CD4-positive, alpha-beta T cell treated with Interleukin-17A for 1 hour (primary cell): Measurements from ENCODE around the gene JAG2.

ENCODE experiments used
- DNase-seq: peaks from one replicate; pipeline ENCODE4 v3.0.0-alpha.2; 2020

The JAG2 gene

GRCh38 chr14:105149146-105149781 is 19.3 kb downstream of the JAG2 start:
- DNase-seq, result no peak

DNA sequence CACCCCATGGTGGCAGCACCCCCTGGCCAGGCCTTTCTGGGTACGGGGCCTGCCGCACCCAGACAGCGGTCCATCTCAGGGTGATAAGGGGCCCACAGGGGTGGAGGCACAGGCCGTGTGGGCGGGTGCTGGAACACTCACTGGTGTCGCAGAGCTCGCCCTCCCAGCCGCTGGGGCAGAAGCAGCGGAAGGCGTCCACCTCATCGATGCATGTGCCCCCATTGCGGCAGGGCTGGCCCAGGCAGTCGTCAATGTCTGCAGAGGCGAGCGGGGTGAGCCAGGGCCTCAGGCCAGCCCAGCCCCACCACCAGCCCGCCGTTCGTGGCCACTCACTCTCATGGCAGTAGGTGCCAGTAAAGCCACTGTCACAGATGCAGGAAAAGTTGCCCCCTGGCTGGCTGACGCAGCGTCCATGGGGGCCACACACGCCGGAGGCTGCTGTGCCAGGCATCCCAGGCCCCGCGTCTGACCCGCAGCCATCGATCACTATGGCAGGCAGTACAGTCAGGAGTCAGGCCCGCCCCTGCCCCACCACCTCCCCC is 19.9 kb downstream of the JAG2 start:
- DNase-seq, result no peak

GRCh38 chr14:105147671-105148603 is 20.6 kb downstream of the JAG2 start:
- no peak for DNase-seq

- no peak for DNase-seq
Observed at GRCh38 chr14:105146976-105147635, 21.5 kb downstream of the JAG2 start.

- no peak for DNase-seq
Observed at GRCh38 chr14:105146181-105146975, 22.2 kb downstream of the JAG2 start.

GRCh38 chr14:105145381-105146180 is 23.0 kb downstream of the JAG2 start:
- no peak for DNase-seq

GRCh38 chr14:105144666-105145380 is 23.8 kb downstream of the JAG2 start:
- DNase-seq, result no peak

- no peak for DNase-seq
Observed at GRCh38 chr14:105144026-105144665, 24.4 kb downstream of the JAG2 start.

DNA sequence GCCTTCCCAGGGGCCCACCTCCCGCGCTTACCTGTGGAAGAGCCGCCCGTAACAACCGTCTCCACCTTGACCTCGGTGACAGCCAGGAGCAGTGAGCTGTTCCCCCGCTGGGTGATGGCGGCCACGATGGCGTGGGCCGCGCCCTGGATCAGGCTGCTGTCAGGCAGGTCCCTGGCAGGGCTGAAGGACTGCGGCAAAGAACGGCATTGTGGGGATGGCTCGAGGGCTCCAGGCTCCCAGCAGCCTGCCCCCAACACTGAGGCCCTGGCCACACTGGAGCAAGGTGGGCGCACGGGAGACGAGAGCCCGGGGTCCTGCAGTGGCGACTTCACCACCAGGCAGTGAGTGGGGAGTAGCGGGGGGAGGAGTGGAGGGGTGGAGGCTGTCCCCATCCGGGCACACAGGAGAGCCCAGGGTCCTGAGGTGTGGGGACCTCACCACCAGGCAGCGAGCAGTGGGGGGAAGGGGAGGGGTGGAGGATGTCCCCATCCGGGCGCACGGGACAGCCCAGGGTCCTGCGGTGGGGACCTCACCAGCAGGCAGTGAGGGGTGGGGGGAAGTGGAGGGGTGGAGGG is 25.0 kb downstream of the JAG2 start:
- DNase-seq, result no peak

GRCh38 chr14:105142651-105143450 is 25.7 kb downstream of the JAG2 start:
- no peak for DNase-seq

- no peak for DNase-seq
Observed at GRCh38 chr14:105141486-105142281, 26.9 kb downstream of the JAG2 start.

DNA sequence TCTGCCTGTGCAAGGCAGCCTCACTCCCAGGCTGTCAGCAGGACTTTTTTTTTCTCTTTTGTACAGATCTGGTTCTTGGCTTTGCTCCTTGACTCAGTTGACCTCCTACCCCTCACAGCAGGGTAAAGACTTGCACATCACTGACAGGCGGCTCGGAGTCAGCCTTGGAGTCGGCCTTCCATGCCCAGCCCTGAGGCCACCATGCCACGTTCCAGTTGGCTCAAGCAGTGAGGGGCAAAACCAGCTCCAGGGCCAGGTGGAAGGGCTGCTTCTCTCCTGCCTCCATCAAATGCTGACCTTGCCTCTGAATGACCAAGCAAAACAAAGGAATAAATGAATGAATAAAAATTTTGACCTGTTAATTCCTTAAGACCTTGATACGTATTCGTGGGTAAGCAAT is 27.6 kb downstream of the JAG2 start:
- no peak for DNase-seq

GRCh38 chr14:105140581-105140980 is 28.0 kb downstream of the JAG2 start:
- no peak for DNase-seq

- no peak for DNase-seq
Observed at GRCh38 chr14:105139831-105140239, 28.7 kb downstream of the JAG2 start.

- DNase-seq, result no peak
Observed at GRCh38 chr14:105139212-105139825, 29.3 kb downstream of the JAG2 start.

DNA sequence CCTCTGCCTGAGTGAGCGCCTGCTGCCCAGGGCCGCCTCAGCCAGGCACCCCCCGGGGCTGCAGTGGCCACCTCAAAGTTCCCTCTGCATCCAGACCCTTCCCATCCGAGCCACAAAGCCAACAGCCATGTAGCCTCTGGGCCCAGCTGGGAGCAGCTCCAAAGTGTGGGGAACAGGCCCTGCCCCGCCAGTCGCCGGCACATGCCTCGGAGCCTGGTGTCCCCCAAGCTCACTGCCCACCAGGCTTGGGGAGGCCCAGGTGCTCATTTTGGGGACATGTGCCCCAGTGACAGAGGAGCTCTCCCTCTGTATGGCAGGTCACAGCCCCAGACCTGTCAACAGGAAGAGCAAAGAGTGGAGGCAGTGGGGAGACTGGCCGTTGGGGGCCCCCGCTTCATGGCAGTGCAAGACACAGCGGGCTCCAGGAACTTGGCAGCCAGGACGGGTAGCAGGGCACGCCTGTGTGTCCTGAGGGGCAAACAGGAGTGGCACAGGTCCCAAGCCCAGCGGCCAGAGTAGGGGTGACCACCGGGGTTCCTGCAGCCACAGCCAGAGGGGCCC is 29.9 kb downstream of the JAG2 start:
- DNase-seq, result no peak

DNA sequence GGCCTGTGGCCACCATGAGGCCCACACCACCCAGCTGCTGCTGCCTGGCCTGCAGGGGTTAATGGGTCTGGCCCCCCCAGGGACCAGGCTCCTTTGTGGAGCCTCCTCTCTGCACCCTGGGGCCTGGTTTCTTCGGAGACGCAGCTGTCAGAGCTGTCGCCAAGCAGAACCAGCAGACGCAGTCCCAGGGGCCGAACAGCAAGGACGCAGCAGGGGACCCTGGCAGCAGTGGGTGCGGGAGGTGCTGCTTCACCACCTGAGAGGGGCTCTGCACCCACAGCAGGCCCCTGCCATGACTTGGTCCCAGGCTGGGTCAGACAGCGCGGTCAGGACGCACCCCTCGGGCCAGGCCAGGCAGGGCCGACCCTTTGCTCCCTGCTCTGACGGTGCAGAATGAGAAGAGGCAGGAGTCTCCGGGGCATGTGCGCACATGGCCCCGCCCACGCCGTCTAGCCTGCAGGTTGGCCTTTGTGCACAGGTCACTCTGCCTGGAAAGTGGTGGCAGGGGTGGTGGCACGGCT is 30.5 kb downstream of the JAG2 start:
- DNase-seq, result no peak
